Measurements from ENCODE around the gene MYOG. TPM values are rescaled to one million over a fixed set of nuclear protein-coding genes. Genes with fewer than 3 reads are reported as not detected.

The MYOG gene
- total and polyA plus RNA-seq, 2 donors (not counting 1 experiment from before 2014, with no cell fraction given): not detected

GRCh38 chr1:203124546-203125317 lies 38.9 kb upstream of the MYOG start:
- no peak for DNase-seq
- H2AFZ ChIP-seq (ENCODE audit: insufficient read depth, low read depth, low read length, poor library complexity, severe bottlenecking): no peak overlapping the region
- H3K79me2 ChIP-seq (ENCODE audit: control insufficient read depth, insufficient read depth, low read length): no peaks in the 10 kb centered on the region
- no peaks in the 10 kb centered on the region for H3K36me3 ChIP-seq (replicated peaks in 1 of 2; ENCODE audit: control extremely low read depth in 1 of 2, control insufficient read depth in 1 of 2, extremely low read depth in 1 of 2, insufficient read depth in 2 of 2, low read length in 1 of 2)
- H3K9me3 ChIP-seq (ENCODE audit: control extremely low read depth in 1 of 3, control insufficient read depth in 2 of 3, insufficient read depth in 1 of 3, low read length in 2 of 3): peaks cover 0 to 6% (median 0%) of the 10 kb centered on the region in 3 donors
- intact Hi-C loops (cut with micrococcal nuclease): no loop called here
- ChIA-PET POLR2A (no interaction called here), CTCF (no interaction called here)
- peaks cover 9% of the 10 kb centered on the region for H3K4me1 Mint-ChIP-seq
- no peak overlapping the region for H3K9ac ChIP-seq (ENCODE audit: low read length)
- no peaks in the 10 kb centered on the region for H4K20me1 ChIP-seq (ENCODE audit: control insufficient read depth, insufficient read depth, low read length, poor library complexity, severe bottlenecking)
- ATAC-seq (ENCODE audit: low read depth): no peak
- H3K4me1 ChIP-seq (ENCODE audit: control insufficient read depth in 2 of 2, insufficient read depth in 2 of 2, low read length in 2 of 2): peaks cover 7 to 12% of the 10 kb centered on the region in 2 donors
- no peak overlapping the region for H3K4me2 ChIP-seq (replicated peaks; ENCODE audit: low read depth, low read length, poor library complexity, severe bottlenecking)
- TF ChIP-seq, protein P1, sequence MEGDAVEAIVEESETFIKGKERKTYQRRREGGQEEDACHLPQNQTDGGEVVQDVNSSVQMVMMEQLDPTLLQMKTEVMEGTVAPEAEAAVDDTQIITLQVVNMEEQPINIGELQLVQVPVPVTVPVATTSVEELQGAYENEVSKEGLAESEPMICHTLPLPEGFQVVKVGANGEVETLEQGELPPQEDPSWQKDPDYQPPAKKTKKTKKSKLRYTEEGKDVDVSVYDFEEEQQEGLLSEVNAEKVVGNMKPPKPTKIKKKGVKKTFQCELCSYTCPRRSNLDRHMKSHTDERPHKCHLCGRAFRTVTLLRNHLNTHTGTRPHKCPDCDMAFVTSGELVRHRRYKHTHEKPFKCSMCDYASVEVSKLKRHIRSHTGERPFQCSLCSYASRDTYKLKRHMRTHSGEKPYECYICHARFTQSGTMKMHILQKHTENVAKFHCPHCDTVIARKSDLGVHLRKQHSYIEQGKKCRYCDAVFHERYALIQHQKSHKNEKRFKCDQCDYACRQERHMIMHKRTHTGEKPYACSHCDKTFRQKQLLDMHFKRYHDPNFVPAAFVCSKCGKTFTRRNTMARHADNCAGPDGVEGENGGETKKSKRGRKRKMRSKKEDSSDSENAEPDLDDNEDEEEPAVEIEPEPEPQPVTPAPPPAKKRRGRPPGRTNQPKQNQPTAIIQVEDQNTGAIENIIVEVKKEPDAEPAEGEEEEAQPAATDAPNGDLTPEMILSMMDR (IDR thresholded peaks at IDR 0.05): no peak
- no peak for TF ChIP-seq EZH2 (IDR thresholded peaks at IDR 0.05; ENCODE audit: borderline replicate concordance, insufficient read depth, low read depth, low read length, poor library complexity, severe bottlenecking)
- peaks cover 86% of the 10 kb centered on the region for H3K27me3 Mint-ChIP-seq
- peaks cover 0 to 44% (median 14%) of the 10 kb centered on the region in 4 experiments for H3K27me3 ChIP-seq (replicated peaks in 1 of 4; ENCODE audit: control extremely low read depth in 1 of 4, control insufficient read depth in 3 of 4, insufficient read depth in 4 of 4, low read length in 3 of 4)
- H3K9me3 Mint-ChIP-seq (ENCODE audit: insufficient read depth): no peaks in the 10 kb centered on the region
- 66% methylated on average over 4 of the region's 5 CpGs for WGBS (ENCODE audit: insufficient coverage)
- H3K27ac ChIP-seq (ENCODE audit: low read length in 2 of 2): no peak overlapping the region
- no peak overlapping the region for H3K27ac Mint-ChIP-seq
- no peak overlapping the region for H3K4me3 ChIP-seq (ENCODE audit: control extremely low read depth in 1 of 5, extremely low read depth in 1 of 5, insufficient read depth in 1 of 5, low read depth in 2 of 5, low read length in 4 of 5)
- no peak overlapping the region for H3K4me3 Mint-ChIP-seq

DNA sequence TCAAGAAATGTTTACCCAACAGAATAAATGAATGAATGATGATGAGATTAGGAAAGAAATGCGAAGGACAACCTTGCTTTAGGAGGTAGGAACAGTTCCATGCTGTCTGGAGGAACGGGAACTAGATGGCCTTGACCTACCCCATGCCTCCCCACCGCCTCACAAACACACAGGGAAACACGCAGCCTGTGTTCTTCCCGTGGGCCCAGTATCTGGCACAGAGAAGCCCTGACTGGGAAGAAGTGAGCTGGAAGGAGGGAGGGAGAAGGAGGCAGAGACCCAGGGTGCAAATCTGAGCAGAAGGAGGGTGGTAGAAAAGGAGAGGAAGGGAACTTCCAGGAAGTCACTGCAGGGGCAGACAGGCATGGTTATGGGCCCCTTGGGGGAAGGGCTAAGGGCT lies 38.2 kb upstream of the MYOG start:
- no peak overlapping the region for H3K4me2 ChIP-seq (replicated peaks; ENCODE audit: low read depth, low read length, poor library complexity, severe bottlenecking)
- WGBS (ENCODE audit: insufficient coverage): no CpG with 5 or more reads among the region's 5 CpGs
- no peak for DNase-seq
- H3K9ac ChIP-seq (ENCODE audit: low read length): no peak overlapping the region
- peaks cover 7 to 12% of the 10 kb centered on the region in 2 donors for H3K4me1 ChIP-seq (ENCODE audit: control insufficient read depth in 2 of 2, insufficient read depth in 2 of 2, low read length in 2 of 2)
- Mint-ChIP-seq H3K4me3 (no peak overlapping the region), H3K9me3 (ENCODE audit: insufficient read depth) (no peaks in the 10 kb centered on the region), H3K27me3 (peaks cover 82% of the 10 kb centered on the region), H3K4me1 (peaks cover 9% of the 10 kb centered on the region), H3K27ac (no peak overlapping the region)
- intact Hi-C loops (cut with micrococcal nuclease): no loop called here
- TF ChIP-seq EZH2 (IDR thresholded peaks at IDR 0.05; ENCODE audit: borderline replicate concordance, insufficient read depth, low read depth, low read length, poor library complexity, severe bottlenecking): no peak
- TF ChIP-seq, protein P1 (IDR thresholded peaks at IDR 0.05): no peak
- no peaks in the 10 kb centered on the region for H3K79me2 ChIP-seq (ENCODE audit: control insufficient read depth, insufficient read depth, low read length)
- no peaks in the 10 kb centered on the region for H4K20me1 ChIP-seq (ENCODE audit: control insufficient read depth, insufficient read depth, low read length, poor library complexity, severe bottlenecking)
- peaks cover 0 to 6% (median 0%) of the 10 kb centered on the region in 3 donors for H3K9me3 ChIP-seq (ENCODE audit: control extremely low read depth in 1 of 3, control insufficient read depth in 2 of 3, insufficient read depth in 1 of 3, low read length in 2 of 3)
- peaks cover 0 to 43% (median 15%) of the 10 kb centered on the region in 4 experiments for H3K27me3 ChIP-seq (replicated peaks in 1 of 4; ENCODE audit: control extremely low read depth in 1 of 4, control insufficient read depth in 3 of 4, insufficient read depth in 4 of 4, low read length in 3 of 4)
- no peak overlapping the region for H3K4me3 ChIP-seq (ENCODE audit: control extremely low read depth in 1 of 5, extremely low read depth in 1 of 5, insufficient read depth in 1 of 5, low read depth in 2 of 5, low read length in 4 of 5)
- ChIA-PET CTCF (no interaction called here), POLR2A (no interaction called here)
- H3K27ac ChIP-seq (ENCODE audit: low read length in 2 of 2): no peak overlapping the region
- H2AFZ ChIP-seq (ENCODE audit: insufficient read depth, low read depth, low read length, poor library complexity, severe bottlenecking): no peak overlapping the region
- ATAC-seq (ENCODE audit: low read depth): no peak
- no peaks in the 10 kb centered on the region for H3K36me3 ChIP-seq (replicated peaks in 1 of 2; ENCODE audit: control extremely low read depth in 1 of 2, control insufficient read depth in 1 of 2, extremely low read depth in 1 of 2, insufficient read depth in 2 of 2, low read length in 1 of 2)
